HG03280 (cell line): ENCODE data around the gene MICALL2.

Experiments
- ATAC-seq: cut with Tn5 transposase; IDR thresholded peaks from one replicate; pipeline ENCODE4 v1.9.1; 2021; ENCODE audit warnings: mild to moderate bottlenecking, moderate library complexity; ENCODE audit not compliant: unreplicated experiment

MICALL2 gene

GRCh38 chr7:1436608-1437007 is 22.7 kb downstream of the MICALL2 start:
- ATAC-seq, result no peak

GRCh38 chr7:1434891-1435670 is 24.2 kb downstream of the MICALL2 start:
- no peak for ATAC-seq

- ATAC-seq, result no peak
Observed at GRCh38 chr7:1434165-1434718, 25.0 kb downstream of the MICALL2 start.

GRCh38 chr7:1433128-1433920 is 25.9 kb downstream of the MICALL2 start:
- ATAC-seq, result no peak

- no peak for ATAC-seq
Observed at GRCh38 chr7:1432411-1433082, 26.7 kb downstream of the MICALL2 start.

GRCh38 chr7:1431634-1432380 is 27.5 kb downstream of the MICALL2 start:
- no peak for ATAC-seq

- no peak for ATAC-seq
Observed at GRCh38 chr7:1431226-1431625, 28.0 kb downstream of the MICALL2 start.

- ATAC-seq, result no peak
Observed at GRCh38 chr7:1430056-1430845, 29.0 kb downstream of the MICALL2 start.

- ATAC-seq, result no peak
Observed at GRCh38 chr7:1428941-1429501, 30.2 kb downstream of the MICALL2 start.

- ATAC-seq, result no peak
Observed at GRCh38 chr7:1427064-1427657, 32.1 kb downstream of the MICALL2 start.

- no peak for ATAC-seq
Observed at GRCh38 chr7:1426474-1426873, 32.8 kb downstream of the MICALL2 start.

GRCh38 chr7:1425292-1426136 is 33.8 kb downstream of the MICALL2 start:
- ATAC-seq, result no peak

GRCh38 chr7:1424041-1424440 is 35.2 kb downstream of the MICALL2 start:
- no peak for ATAC-seq

- no peak for ATAC-seq
Observed at GRCh38 chr7:1423264-1423811, 35.9 kb downstream of the MICALL2 start.

GRCh38 chr7:1422512-1423263 is 36.6 kb downstream of the MICALL2 start:
- ATAC-seq, result no peak

GRCh38 chr7:1421946-1422345 is 37.3 kb downstream of the MICALL2 start:
- no peak for ATAC-seq
